ENCODE measurements around the gene NTSR1. TPM values are rescaled to one million over a fixed set of nuclear protein-coding genes. Genes with fewer than 3 reads are reported as not detected.
A peak's percentile ranks its signal among the peaks of the same experiment; 100 is the strongest.

Gene NTSR1
- total and polyA plus RNA-seq, 2 of the 8 experiments (the other 6 are each of a cell fraction or from before 2014, with no cell fraction given): 0.53 to 0.89 TPM

DNA sequence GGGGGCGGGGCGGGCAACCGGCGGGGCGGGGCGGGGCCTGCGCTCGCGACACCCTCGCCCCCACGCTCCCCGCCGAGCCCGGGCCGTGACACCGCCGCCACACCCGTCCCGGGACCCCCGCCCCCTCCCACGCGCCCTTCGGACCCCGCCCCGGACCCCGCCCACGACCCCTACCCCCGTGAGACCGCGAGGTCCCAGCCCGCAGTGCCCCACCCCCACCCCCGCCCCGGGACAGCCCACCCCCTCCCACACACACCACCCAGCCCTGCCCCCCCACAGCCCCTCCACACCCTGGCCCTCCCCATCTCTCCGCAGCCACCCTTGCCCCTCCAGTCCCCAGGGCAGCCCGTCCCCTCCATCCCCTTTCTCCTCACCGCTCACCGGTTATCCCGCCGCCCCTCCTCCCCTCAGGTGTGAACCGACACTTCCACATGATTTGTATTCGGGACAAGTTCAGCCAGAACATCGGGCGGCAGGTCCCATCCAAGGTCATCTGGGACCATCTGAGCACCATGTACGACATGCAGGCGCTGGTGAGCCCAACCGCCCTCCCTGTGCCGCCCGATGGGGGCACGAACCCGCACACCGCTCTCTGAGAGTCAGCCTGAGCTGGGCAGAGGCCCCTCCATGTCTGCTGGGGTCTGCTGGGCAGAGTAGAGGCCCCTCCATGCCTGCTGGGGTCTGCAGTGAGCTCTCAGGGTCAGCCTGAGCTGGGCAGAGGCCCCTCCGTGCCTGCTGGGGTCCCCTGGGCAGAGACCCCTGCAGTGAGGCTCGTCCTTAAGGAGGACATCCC is 88.3 kb downstream of the NTSR1 start:
- Histone ChIP-seq H3K27me3 (replicated peaks in 1 of 4; ENCODE audit: control insufficient read depth in 3 of 4, extremely low read depth in 1 of 4, insufficient read depth in 3 of 4, low read length in 3 of 4) (peaks cover 0 to 18% (median 11%) of the 10 kb centered on the region in 4 experiments; a peak in 5 of 7 replicates), H3K79me1 (ENCODE audit: low read depth, low read length) (no peaks in the 10 kb centered on the region), H4K20me1 (replicated peaks in 1 of 2; ENCODE audit: control insufficient read depth in 1 of 2, insufficient read depth in 2 of 2, low read length in 2 of 2) (peaks cover 0 to 15% of the 10 kb centered on the region in 2 experiments), H2BK120ac (replicated peaks; ENCODE audit: low read depth, low read length) (no peak overlapping the region), H3K27ac (ENCODE audit: low read depth, low read length) (no peak overlapping the region; the same call in 1 of the 2 replicates), H3K79me2 (ENCODE audit: control insufficient read depth in 1 of 2, insufficient read depth in 2 of 2, low read length in 2 of 2) (no peaks in the 10 kb centered on the region), H4K91ac (replicated peaks; ENCODE audit: insufficient read length, low read length) (no peak overlapping the region), H2AFZ (ENCODE audit: low read length) (no peak overlapping the region), H3K9ac (replicated peaks in 1 of 4; ENCODE audit: extremely low read depth in 1 of 4, low read depth in 3 of 4, low read length in 3 of 4) (peak overlapping the region in 2 of 4 experiments; percentile 35 to 54; a peak in 2 of 7 replicates), H3K36me3 (ENCODE audit: control insufficient read depth in 2 of 4, insufficient read depth in 4 of 4, low read length in 3 of 4) (peaks cover 2 to 26% (median 9%) of the 10 kb centered on the region in 4 experiments; a peak in 4 of 8 replicates), H3K14ac (ENCODE audit: insufficient read length) (no peak overlapping the region), H3K23ac (ENCODE audit: insufficient read length) (no peak overlapping the region), H3K4me3 (ENCODE audit: extremely low read depth in 1 of 4, insufficient read depth in 2 of 4, low read depth in 3 of 4, low read length in 4 of 4) (peak overlapping the region; percentile 40 to 79 (median 54)), H2BK5ac (ENCODE audit: low read depth, low read length) (peak overlapping the region; percentile 81; the same call in 1 of the 2 replicates), H2BK15ac (ENCODE audit: low read length) (no peak overlapping the region), H3K18ac (ENCODE audit: extremely low read depth, low read length) (no peak overlapping the region), H3K23me2 (ENCODE audit: low read depth, low read length) (peaks cover 7% of the 10 kb centered on the region; the same call in 1 of the 2 replicates), H3K4me1 (replicated peaks in 1 of 4; ENCODE audit: control insufficient read depth in 3 of 4, insufficient read depth in 4 of 4, low read length in 3 of 4) (peaks cover 0 to 11% (median 5%) of the 10 kb centered on the region in 4 experiments; a peak in 4 of 7 replicates), H2BK20ac (ENCODE audit: low read length) (no peak overlapping the region), H2BK12ac (ENCODE audit: low read depth, low read length) (no peak overlapping the region), H3K56ac (replicated peaks; ENCODE audit: insufficient read length, low read depth, low read length) (no peak overlapping the region), H3K4me2 (ENCODE audit: insufficient read depth in 1 of 2, low read depth in 2 of 2, low read length in 2 of 2) (peak overlapping the region; percentile 51 to 84), H4K8ac (ENCODE audit: extremely low read depth, insufficient read depth, low read length) (no peak overlapping the region; the same call in 1 of the 2 replicates), H4K5ac (ENCODE audit: insufficient read length, low read depth, low read length) (peak overlapping the region; percentile 75), H3K9me3 (ENCODE audit: insufficient read depth in 2 of 2, low read depth in 1 of 2, low read length in 1 of 2) (no peaks in the 10 kb centered on the region), H2AK5ac (ENCODE audit: low read depth, low read length) (no peak overlapping the region), H3K4ac (replicated peaks; ENCODE audit: insufficient read length, low read depth, low read length) (no peak overlapping the region)
- no peak for DNase-seq (ENCODE audit: low read depth in 1 of 2, low spot score in 2 of 2)
- WGBS, 2 experiments (ENCODE audit: extremely low coverage in 1 of 2, insufficient coverage in 1 of 2, insufficient read length in 1 of 2, insufficient replicate concordance in 2 of 2, low coverage in 1 of 2, low lambda C conversion rate in 2 of 2, missing lambda C conversion rate in 1 of 2): 58% methylated on average over 17 of the region's 53 CpGs; no CpG with 5 or more reads in 1 of the 2 experiments
- ChIA-PET POLR2A (ENCODE audit: partially characterized antibody) (interaction anchor here (1.0 to 1.5 kb wide), 4 partner anchors 11 to 19 kb away, joined by 3 to 6 read pairs (median 3); no protein-coding TSS in a partner anchor), CTCF (ENCODE audit: partially characterized antibody) (interaction anchor here (0.6 to 6.2 kb wide), 6 partner anchors 10 to 1195 kb away, joined by 3 to 37 read pairs (median 4); partner anchors contain the start of gene NTSR1)
- FAIRE-seq: no peak
- no peak for TF ChIP-seq RXRA (IDR thresholded peaks at IDR 0.05; ENCODE audit: insufficient read depth, low read depth, low read length)
- no peak for TF ChIP-seq SIRT6 (IDR thresholded peaks at IDR 0.05; ENCODE audit: low read length)
- no peak for TF ChIP-seq PHF8 (conservative IDR thresholded peaks at IDR 0.05; ENCODE audit: low read depth, low read length)
- TF ChIP-seq CBX5 (IDR thresholded peaks at IDR 0.05; ENCODE audit: low read depth, low read length): no peak
- TF ChIP-seq CREB1 (IDR thresholded peaks at IDR 0.05): no peak
- no peak for TF ChIP-seq CHD2 (IDR thresholded peaks at IDR 0.05; ENCODE audit: low read length)
- no peak for TF ChIP-seq HDAC6 (IDR thresholded peaks at IDR 0.05; ENCODE audit: low read depth, low read length)
- TF ChIP-seq SAP30 (IDR thresholded peaks at IDR 0.05; ENCODE audit: insufficient read depth, insufficient replicate concordance, low read length): no peak
- TF ChIP-seq ZNF274 (IDR thresholded peaks at IDR 0.05; ENCODE audit: borderline replicate concordance, extremely low read depth, low read length): no peak
- no peak for TF ChIP-seq EGR1 (IDR thresholded peaks at IDR 0.05; ENCODE audit: borderline replicate concordance, low read depth, low read length)
- no peak for TF ChIP-seq SIX5 (IDR thresholded peaks at IDR 0.05; ENCODE audit: low read depth, low read length)
- TF ChIP-seq POLR2A (IDR thresholded peaks at IDR 0.05; ENCODE audit: control extremely low read depth in 1 of 2, low read depth in 2 of 2, low read length in 2 of 2): no peak
- TF ChIP-seq BRCA1 (IDR thresholded peaks at IDR 0.05; ENCODE audit: low read depth, low read length): no peak
